AG04449 (cell line): ENCODE results near the gene KIF12.
"Not testable (repeated sequence)": the region's sequence is repeated elsewhere in the genome, so short reads cannot be mapped to it uniquely, and the experiment has no call there.

ENCODE experiments used
- CTCF ChIA-PET: fragments of 350-600 bp; formaldehyde crosslinking; extraction: SDS; loops from one replicate; lab custom pipeline; 2021; ENCODE audit warnings: antibody characterized with exemption; lab: Yijun Ruan, JAX
- POLR2A ChIA-PET: fragments of 400-600, 350-600 bp; formaldehyde crosslinking; extraction: SDS; loops from one replicate; lab custom pipeline; 2020; ENCODE audit warnings: antibody characterized with exemption, inconsistent platforms; lab: Yijun Ruan, JAX
- DNase-seq: peaks from one replicate; pipeline ENCODE4 v3.0.0-alpha.2; 2010; ENCODE audit warnings: low read depth, low spot score
- H3K4me3 ChIP-seq: 2 replicates; pipeline ENCODE4 v1.5.1; 2011; ENCODE audit warnings: low read depth, mild to moderate bottlenecking, control low read depth, low read length
- CTCF ChIP-seq: IDR thresholded peaks from one replicate; pipeline ENCODE4 v1.5.1; 2011; ENCODE audit warnings: mild to moderate bottlenecking, moderate library complexity, low read length, control low read depth, inconsistent platforms; ENCODE audit not compliant: insufficient read depth; ENCODE audit errors: missing control alignments

The KIF12 gene

GRCh38 chr9:114049441-114050225, 49.5 kb downstream of the KIF12 start:
- ChIA-PET POLR2A (no interaction called here), CTCF (interaction anchor here (0.6 to 2.6 kb wide), 2 partner anchors 26 to 33 kb away, joined by 3 to 10 read pairs; no protein-coding TSS in a partner anchor)
- no peak overlapping the region for H3K4me3 ChIP-seq
- TF ChIP-seq CTCF: no peak
- DNase-seq: no peak

- POLR2A ChIA-PET: no interaction called here
- no peak for TF ChIP-seq CTCF
- CTCF ChIA-PET: interaction anchor here (0.6 to 2.6 kb wide), 2 partner anchors 25 to 34 kb away, joined by 3 to 10 read pairs; no protein-coding TSS in a partner anchor
- DNase-seq: no peak
- no peak overlapping the region for H3K4me3 ChIP-seq
Observed at GRCh38 chr9:114048533-114049415, 50.3 kb downstream of the KIF12 start.

GRCh38 chr9:114047717-114048116, 51.4 kb downstream of the KIF12 start:
- POLR2A ChIA-PET: no interaction called here
- TF ChIP-seq CTCF: peak; percentile 24
- CTCF ChIA-PET: interaction anchor here (0.8 to 1.6 kb wide), 5 partner anchors 10 to 241 kb away, joined by 3 to 7 read pairs (median 4); no protein-coding TSS in a partner anchor
- no peak for DNase-seq
- H3K4me3 ChIP-seq: no peak overlapping the region

GRCh38 chr9:114046875-114047274, 52.2 kb downstream of the KIF12 start:
- no peak for TF ChIP-seq CTCF
- CTCF ChIA-PET: interaction anchor here (0.8 to 1.6 kb wide), 6 partner anchors 9 to 361 kb away, joined by 3 to 7 read pairs (median 4); no protein-coding TSS in a partner anchor
- DNase-seq: no peak
- no peak overlapping the region for H3K4me3 ChIP-seq
- POLR2A ChIA-PET: no interaction called here

GRCh38 chr9:114046237-114046755, 52.8 kb downstream of the KIF12 start:
- ChIA-PET CTCF (interaction anchor here (0.7 to 1.6 kb wide), 3 partner anchors 13 to 360 kb away, joined by 3 to 6 read pairs (median 3); no protein-coding TSS in a partner anchor), POLR2A (no interaction called here)
- TF ChIP-seq CTCF: no peak
- DNase-seq: no peak
- no peak overlapping the region for H3K4me3 ChIP-seq

GRCh38 chr9:114043660-114044059, 55.4 kb downstream of the KIF12 start:
- DNase-seq, H3K4me3 ChIP-seq, POLR2A ChIA-PET: not testable (repeated sequence)
- CTCF ChIA-PET: interaction anchor here (1.9 kb wide), 1 partner anchor 236 kb away, joined by 5 read pairs; no protein-coding TSS in a partner anchor
